GM12872 (cell line): ENCODE data around the gene CCNI2.

Experiments used
- CTCF ChIP-seq: IDR thresholded peaks from 3 replicates; pipeline ENCODE4 v1.5.1; 2011; ENCODE audit warnings: low read depth, mild to moderate bottlenecking, low read length, moderate library complexity; ENCODE audit not compliant: insufficient read depth

CCNI2 gene

GRCh38 chr5:132751971-132752580 lies 4.8 kb downstream of the CCNI2 start:
- TF ChIP-seq CTCF = no peak

- TF ChIP-seq CTCF = no peak
These were observed 5.4 kb downstream of the CCNI2 start for GRCh38 chr5:132752581-132753125.

GRCh38 chr5:132753135-132753987 lies 6.1 kb downstream of the CCNI2 start:
- no peak for TF ChIP-seq CTCF

- TF ChIP-seq CTCF = no peak
These were observed 6.9 kb downstream of the CCNI2 start for GRCh38 chr5:132754111-132754510.

- no peak for TF ChIP-seq CTCF
These were observed 7.7 kb downstream of the CCNI2 start for GRCh38 chr5:132754947-132755346.

GRCh38 chr5:132756542-132756941 lies 9.3 kb downstream of the CCNI2 start:
- no peak for TF ChIP-seq CTCF

GRCh38 chr5:132758451-132758850 lies 11.2 kb downstream of the CCNI2 start:
- TF ChIP-seq CTCF = no peak
